GM23248 (cell line): ENCODE data around the gene ANGEL2.

ENCODE experiments used
- EZH2 ChIP-seq: fragments of 200-600 bp; sonication (generic); IDR thresholded peaks from 2 replicates; pipeline ENCODE4 v1.6.1; 2018; ENCODE audit warnings: antibody characterized with exemption, mild to moderate bottlenecking; ENCODE audit not compliant: insufficient read depth, poor library complexity, severe bottlenecking
- EZH2phosphoT487 ChIP-seq: fragments of 200-600 bp; sonication (generic); IDR thresholded peaks from 2 replicates; pipeline ENCODE4 v1.6.1; 2018; ENCODE audit warnings: antibody characterized with exemption, moderate library complexity, mild to moderate bottlenecking, low read depth; ENCODE audit not compliant: insufficient read depth

GRCh38 chr1:212945463-212946160 is 70.1 kb downstream of the ANGEL2 start:
- no peak for TF ChIP-seq EZH2
- no peak for TF ChIP-seq EZH2phosphoT487
